Loucy (cell line): ENCODE results near the gene KCNJ5.

ENCODE experiments used
- H2AFZ ChIP-seq: fragments of 200-600 bp; sonication (generic); 2 replicates; pipeline ENCODE4 v1.6.0; 2016; ENCODE audit warnings: antibody characterized with exemption, mild to moderate bottlenecking, low read length, moderate library complexity
- H3F3A ChIP-seq: fragments of 200-600 bp; 2 replicates; pipeline ENCODE4 v1.6.0; 2016; ENCODE audit warnings: antibody characterized with exemption, low read depth, mild to moderate bottlenecking
- H3K27me3 ChIP-seq: fragments of 200-600 bp; sonication (generic); 2 replicates; pipeline ENCODE4 v1.6.1; 2014; ENCODE audit warnings: low read length, mild to moderate bottlenecking; ENCODE audit not compliant: insufficient read depth, poor library complexity, severe bottlenecking
- H3K36me3 ChIP-seq: fragments of 200-600 bp; sonication (generic); 2 replicates; pipeline ENCODE4 v1.6.1; 2016; ENCODE audit warnings: low read length; ENCODE audit not compliant: insufficient read depth
- H3K4me1 ChIP-seq: fragments of 200-600 bp; sonication (generic); 2 replicates; pipeline ENCODE4 v1.5.1; 2014; ENCODE audit warnings: low read length, mild to moderate bottlenecking; ENCODE audit not compliant: insufficient read depth, poor library complexity, severe bottlenecking
- H3K4me2 ChIP-seq: fragments of 200-600 bp; sonication (generic); 2 replicates; pipeline ENCODE4 v1.6.0; 2014; ENCODE audit warnings: antibody characterized with exemption, low read length, low read depth, mild to moderate bottlenecking; ENCODE audit not compliant: poor library complexity, severe bottlenecking
- H3K4me3 ChIP-seq: fragments of 200-600 bp; sonication (generic); 2 replicates; pipeline ENCODE4 v1.5.1; 2014; ENCODE audit warnings: low read length, mild to moderate bottlenecking, mixed read lengths; ENCODE audit not compliant: poor library complexity, severe bottlenecking
- H3K79me2 ChIP-seq: fragments of 200-600 bp; sonication (generic); 2 replicates; pipeline ENCODE4 v1.6.1; 2014; ENCODE audit warnings: low read length; ENCODE audit not compliant: insufficient read depth
- H3K9ac ChIP-seq: fragments of 200-600 bp; sonication (generic); 2 replicates; pipeline ENCODE4 v1.6.0; 2014; ENCODE audit warnings: mild to moderate bottlenecking, low read depth, low read length, moderate library complexity; ENCODE audit not compliant: poor library complexity, severe bottlenecking
- H3K9me2 ChIP-seq: fragments of 200-600 bp; sonication (generic); replicated peaks from 2 replicates; pipeline ENCODE4 v1.6.1; 2016; ENCODE audit warnings: low read depth, low read length, mixed read lengths
- H3K9me3 ChIP-seq: fragments of 200-600 bp; sonication (generic); 2 replicates; pipeline ENCODE4 v1.6.1; 2014; ENCODE audit warnings: mild to moderate bottlenecking, antibody characterized with exemption, low read length, low read depth; ENCODE audit not compliant: insufficient read depth
- H4K20me1 ChIP-seq: fragments of 200-600 bp; sonication (generic); 2 replicates; pipeline ENCODE4 v1.6.0; 2014; ENCODE audit warnings: antibody characterized with exemption, low read length, mild to moderate bottlenecking; ENCODE audit not compliant: insufficient read depth, poor library complexity, severe bottlenecking
- CTCF ChIP-seq: fragments of 200-600 bp; sonication (generic); conservative IDR thresholded peaks from 2 replicates; pipeline ENCODE4 v1.5.1; 2014; ENCODE audit warnings: mild to moderate bottlenecking, antibody characterized with exemption, low read length
- EZH2phosphoT487 ChIP-seq: fragments of 200-600 bp; IDR thresholded peaks from 2 replicates; pipeline ENCODE4 v1.6.1; 2018; ENCODE audit warnings: antibody characterized with exemption, mild to moderate bottlenecking, moderate library complexity, borderline replicate concordance

Gene KCNJ5

GRCh38 chr11:128888034-128888985 lies 2.8 kb upstream of the KCNJ5 start:
- no peaks in the 10 kb centered on the region for H3K36me3 ChIP-seq
- no peak overlapping the region for H3K9ac ChIP-seq
- no peak overlapping the region for H2AFZ ChIP-seq
- H3K9me2 ChIP-seq = no peaks in the 10 kb centered on the region
- no peak for TF ChIP-seq CTCF
- no peak for TF ChIP-seq EZH2phosphoT487
- H3K79me2 ChIP-seq = no peaks in the 10 kb centered on the region
- no peaks in the 10 kb centered on the region for H3K9me3 ChIP-seq
- H4K20me1 ChIP-seq = no peaks in the 10 kb centered on the region
- peaks cover 26% of the 10 kb centered on the region for H3K27me3 ChIP-seq
- H3K4me2 ChIP-seq = no peak overlapping the region
- H3K4me3 ChIP-seq = no peak overlapping the region
- no peaks in the 10 kb centered on the region for H3F3A ChIP-seq
- peaks cover 10% of the 10 kb centered on the region for H3K4me1 ChIP-seq

DNA sequence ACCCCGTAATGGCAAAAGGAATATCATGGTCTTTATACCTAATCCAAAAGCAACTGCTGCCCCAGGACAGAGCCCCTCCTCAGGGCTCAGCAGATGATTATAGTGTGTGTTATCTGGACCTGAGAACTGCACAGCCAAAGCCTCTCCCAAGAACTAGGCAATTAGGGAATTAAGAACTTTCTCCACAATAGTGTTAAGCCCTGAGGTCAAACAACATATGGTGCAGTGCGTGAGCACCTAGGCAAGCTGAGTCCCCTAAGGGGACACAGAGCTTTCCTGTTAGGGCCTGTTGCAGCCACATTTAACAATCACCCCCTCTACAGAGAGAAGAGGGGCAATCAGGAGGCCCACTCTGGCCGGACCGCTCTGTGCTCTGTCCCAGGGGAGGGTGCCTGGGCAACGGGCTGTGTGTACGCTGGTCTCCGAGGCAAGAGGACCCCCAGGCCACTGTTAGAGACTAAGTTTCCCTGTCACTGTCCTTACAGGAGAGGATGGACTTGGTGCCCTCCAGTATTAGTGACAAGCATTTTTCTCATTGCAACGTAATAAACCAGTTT lies 1.4 kb upstream of the KCNJ5 start:
- Histone ChIP-seq H3K4me1 (peaks cover 24% of the 10 kb centered on the region), H2AFZ (no peak overlapping the region), H3K9me3 (no peaks in the 10 kb centered on the region), H3K79me2 (no peaks in the 10 kb centered on the region), H3K27me3 (peaks cover 26% of the 10 kb centered on the region), H3K4me3 (no peak overlapping the region), H3K9ac (no peak overlapping the region), H4K20me1 (no peaks in the 10 kb centered on the region), H3K9me2 (no peaks in the 10 kb centered on the region), H3F3A (no peaks in the 10 kb centered on the region), H3K4me2 (no peak overlapping the region), H3K36me3 (no peaks in the 10 kb centered on the region)
- no peak for TF ChIP-seq CTCF
- TF ChIP-seq EZH2phosphoT487 = no peak

DNA sequence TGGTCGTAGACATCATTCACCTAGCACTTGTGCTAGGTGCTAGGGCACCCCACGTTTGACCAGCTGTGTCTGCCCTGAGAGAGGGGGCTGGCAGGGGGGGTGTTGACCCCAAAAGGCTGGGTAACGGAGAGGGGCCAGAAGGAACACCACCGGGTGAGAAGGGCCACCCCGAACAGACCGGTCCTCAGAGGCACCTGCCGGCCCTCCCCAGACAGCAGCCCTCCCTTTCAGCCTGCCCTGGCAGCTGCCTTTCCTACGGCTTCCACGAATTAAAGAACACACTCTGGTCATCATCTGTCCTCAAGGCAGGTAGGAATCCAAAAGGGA lies 977 bp upstream of the KCNJ5 start:
- Histone ChIP-seq H3K4me1 (peaks cover 25% of the 10 kb centered on the region), H3F3A (no peaks in the 10 kb centered on the region), H2AFZ (no peak overlapping the region), H3K9me3 (no peaks in the 10 kb centered on the region), H3K79me2 (no peaks in the 10 kb centered on the region), H3K9me2 (no peaks in the 10 kb centered on the region), H3K36me3 (no peaks in the 10 kb centered on the region), H3K4me3 (no peak overlapping the region), H3K9ac (no peak overlapping the region), H4K20me1 (no peaks in the 10 kb centered on the region), H3K27me3 (peaks cover 26% of the 10 kb centered on the region), H3K4me2 (no peak overlapping the region)
- TF ChIP-seq CTCF = no peak
- no peak for TF ChIP-seq EZH2phosphoT487
